Keratinocyte (primary cell): ENCODE measurements around the gene RASGRF2. TPM values are rescaled to one million over a fixed set of nuclear protein-coding genes. Genes with fewer than 3 reads are reported as not detected.

Experiments
- DNase-seq: peaks from one replicate; pipeline ENCODE4 v3.0.0-alpha.2; 2011; ENCODE audit warnings: low read depth, missing footprints, low spot score
- FAIRE-seq: peaks from 2 replicates; lab custom pipeline; 2011; peaks lifted over from hg19 to GRCh38; lab: Jason Lieb, UNC
- H2AFZ ChIP-seq: 2 replicates; pipeline ENCODE4 v1.6.0; 2012; ENCODE audit warnings: low read length, control low read depth, inconsistent platforms; ENCODE audit not compliant: control insufficient read depth
- H3K27ac ChIP-seq: 2 replicates; pipeline ENCODE4 v1.5.1; 2011; ENCODE audit warnings: low read length; ENCODE audit not compliant: control insufficient read depth, insufficient read depth
- H3K27me3 ChIP-seq: 3 replicates; pipeline ENCODE4 v1.6.0; 2011; ENCODE audit warnings: low read length; ENCODE audit not compliant: control insufficient read depth, insufficient read depth; ENCODE audit errors: extremely low read depth
- H3K36me3 ChIP-seq, 2 experiments: 2 replicates in 1 of 2; 3 replicates in 1 of 2; pipeline ENCODE4 v1.5.1; 2011; ENCODE audit warnings: low read length in 2 of 2, mild to moderate bottlenecking in 1 of 2; ENCODE audit not compliant: control insufficient read depth in 2 of 2, insufficient read depth in 2 of 2; ENCODE audit errors: extremely low read depth in 1 of 2
- H3K4me1 ChIP-seq: 3 replicates; pipeline ENCODE4 v1.5.1; 2011; ENCODE audit warnings: low read length; ENCODE audit not compliant: control insufficient read depth, insufficient read depth; ENCODE audit errors: extremely low read depth
- H3K4me2 ChIP-seq: 3 replicates; pipeline ENCODE4 v1.6.0; 2011; ENCODE audit warnings: low read depth, low read length; ENCODE audit not compliant: control insufficient read depth, insufficient read depth; ENCODE audit errors: extremely low read depth
- H3K4me3 ChIP-seq, 3 experiments: fragments of 200-600 bp in 1 of 3; sonication (generic) in 1 of 3; 2 replicates in 2 of 3; 3 replicates in 1 of 3; pipeline ENCODE4 v1.5.1; 2011 to 2016; ENCODE audit warnings: low read length in 3 of 3, mild to moderate bottlenecking in 3 of 3, control low read depth in 2 of 3, inconsistent platforms in 1 of 3, low read depth in 1 of 3, mixed read lengths in 1 of 3, mixed run types in 1 of 3, moderate library complexity in 1 of 3; ENCODE audit not compliant: control insufficient read depth in 2 of 3, insufficient read depth in 2 of 3; ENCODE audit errors: extremely low read depth in 1 of 3
- H3K79me2 ChIP-seq: 2 replicates; pipeline ENCODE4 v1.6.0; 2012; ENCODE audit warnings: low read length; ENCODE audit not compliant: control insufficient read depth, insufficient read depth
- H3K9ac ChIP-seq: 3 replicates; pipeline ENCODE4 v1.6.0; 2011; ENCODE audit warnings: low read length; ENCODE audit not compliant: control insufficient read depth, insufficient read depth; ENCODE audit errors: extremely low read depth
- H3K9me1 ChIP-seq: 3 replicates; pipeline ENCODE4 v1.6.0; 2011; ENCODE audit warnings: low read length; ENCODE audit not compliant: control insufficient read depth, insufficient read depth; ENCODE audit errors: extremely low read depth
- H3K9me3 ChIP-seq: 2 replicates; pipeline ENCODE4 v1.5.1; 2012; ENCODE audit warnings: low read depth, low read length; ENCODE audit not compliant: control insufficient read depth
- H4K20me1 ChIP-seq: 3 replicates; pipeline ENCODE4 v1.6.0; 2011; ENCODE audit warnings: low read length; ENCODE audit not compliant: control insufficient read depth, insufficient read depth; ENCODE audit errors: extremely low read depth
- CTCF ChIP-seq, 3 experiments: IDR thresholded peaks in 1 of 3; conservative IDR thresholded peaks in 1 of 3; optimal IDR thresholded peaks in 1 of 3; 2 replicates in 2 of 3; 3 replicates in 1 of 3; pipeline versions ENCODE3 to v1.5.1; 2011; ENCODE audit warnings: low read length in 3 of 3, mild to moderate bottlenecking in 3 of 3, moderate library complexity in 2 of 3, control low read depth in 1 of 3, inconsistent platforms in 1 of 3; ENCODE audit not compliant: insufficient read depth in 2 of 3; ENCODE audit errors: extremely low read depth in 1 of 3
- EZH2 ChIP-seq: IDR thresholded peaks from one replicate; pipeline ENCODE4 v1.6.1; 2012; ENCODE audit warnings: inconsistent platforms, mild to moderate bottlenecking, low read length, moderate library complexity
- dilution Hi-C: fragments of 300-500 bp; cut with MboI; formaldehyde crosslinking; loops from one replicate; pipeline ENCODE4 v1.7.0; 2020; ENCODE audit warnings: low sequenced_read_pairs; ENCODE audit not compliant: extremely low pct_ligation_motif_present
- polyA plus RNA-seq, 5 experiments: library from polyadenylated mRNA; depleted of rRNA in 3 of 5; stranded (reverse) in 3 of 5; stranded (forward) in 1 of 5; unstranded in 1 of 5; fragments of >200 nt; gene quantifications; 1 replicate in 1 of 5; 2 replicates in 3 of 5; 3 replicates in 1 of 5; pipeline versions ENCODE4 v1.2.1 to v1.2.3, GENCODE V29; 2011 to 2012; ENCODE audit warnings: missing spikeins in 2 of 5, low read depth in 1 of 5, low replicate concordance in 1 of 5

The RASGRF2 gene
- polyA plus RNA-seq, 1 donor (not counting 4 experiments of a cell fraction or from before 2014, with no cell fraction given), result 0.03 TPM

- no peak for FAIRE-seq
- Histone ChIP-seq H4K20me1 (no peaks in the 10 kb centered on the region), H3K9me3 (no peaks in the 10 kb centered on the region), H3K9me1 (no peaks in the 10 kb centered on the region), H3K79me2 (no peaks in the 10 kb centered on the region), H3K4me2 (no peak overlapping the region), H3K4me1 (no peaks in the 10 kb centered on the region), H3K4me3 (no peak overlapping the region), H3K27me3 (no peaks in the 10 kb centered on the region), H2AFZ (no peak overlapping the region), H3K36me3 (no peaks in the 10 kb centered on the region), H3K27ac (no peak overlapping the region), H3K9ac (no peak overlapping the region)
- dilution Hi-C loops, result no loop called here
- TF ChIP-seq EZH2 (no peak), CTCF (optimal IDR thresholded peaks at IDR 0.05 in 1 of 3, IDR thresholded peaks at IDR 0.05 in 1 of 3, conservative IDR thresholded peaks at IDR 0.05 in 1 of 3; ENCODE audit: extremely low read depth in 1 of 3, insufficient read depth in 2 of 3, low read length in 3 of 3) (no peak)
- DNase-seq, result no peak
These were observed 191.4 kb downstream of the RASGRF2 start for GRCh38 chr5:81151546-81151945.

GRCh38 chr5:81154725-81155124 lies 194.6 kb downstream of the RASGRF2 start:
- Histone ChIP-seq H3K79me2 (no peaks in the 10 kb centered on the region), H3K4me3 (no peak overlapping the region), H3K9me3 (no peaks in the 10 kb centered on the region), H2AFZ (no peak overlapping the region), H3K27me3 (no peaks in the 10 kb centered on the region), H3K27ac (no peak overlapping the region), H3K4me1 (no peaks in the 10 kb centered on the region), H4K20me1 (no peaks in the 10 kb centered on the region), H3K36me3 (no peaks in the 10 kb centered on the region), H3K4me2 (no peak overlapping the region), H3K9ac (no peak overlapping the region), H3K9me1 (no peaks in the 10 kb centered on the region)
- dilution Hi-C loops, result no loop called here
- FAIRE-seq, result no peak
- DNase-seq, result no peak
- TF ChIP-seq CTCF (optimal IDR thresholded peaks at IDR 0.05 in 1 of 3, IDR thresholded peaks at IDR 0.05 in 1 of 3, conservative IDR thresholded peaks at IDR 0.05 in 1 of 3; ENCODE audit: extremely low read depth in 1 of 3, insufficient read depth in 2 of 3, low read length in 3 of 3) (no peak), EZH2 (no peak)
